ENCODE data around the gene KIF5C.

GRCh38 chr2:148922062-148922461, 47.0 kb downstream of the KIF5C start:
- TF ChIP-seq ESRRG (CRISPR knock-in tag; IDR thresholded peaks at IDR 0.05), result no peak
- TF ChIP-seq SNAI2 (CRISPR knock-in tag; IDR thresholded peaks at IDR 0.05), result no peak
- TF ChIP-seq PATZ1 (CRISPR knock-in tag; IDR thresholded peaks at IDR 0.05; ENCODE audit: borderline replicate concordance), result no peak
- no peak for TF ChIP-seq RARB (CRISPR knock-in tag; IDR thresholded peaks at IDR 0.05)
- TF ChIP-seq ZNF8 (CRISPR knock-in tag; IDR thresholded peaks at IDR 0.05), result no peak
- no peak for TF ChIP-seq CREB5 (CRISPR knock-in tag; IDR thresholded peaks at IDR 0.05; ENCODE audit: low read depth)
- TF ChIP-seq TCF4 (CRISPR knock-in tag; IDR thresholded peaks at IDR 0.05; ENCODE audit: borderline replicate concordance), result no peak
- no peak for TF ChIP-seq ZFP3 (CRISPR knock-in tag; IDR thresholded peaks at IDR 0.05)
- TF ChIP-seq POU6F1 (CRISPR knock-in tag; IDR thresholded peaks at IDR 0.05; ENCODE audit: borderline replicate concordance, low read depth), result no peak
- no peak for TF ChIP-seq ISL1 (CRISPR knock-in tag; IDR thresholded peaks at IDR 0.05)

Data from SK-N-SH treated with all-trans-retinoic acid at 6 μM for 48 hours (cell line).